ENCODE measurements around the gene S100Z. TPM values are rescaled to one million over a fixed set of nuclear protein-coding genes. Genes with fewer than 3 reads are reported as not detected.
"Not testable (repeated sequence)": the region's sequence is repeated elsewhere in the genome, so short reads cannot be mapped to it uniquely, and the experiment has no call there.

The S100Z gene
- total RNA-seq, 1 experiment from 2014 or later = not detected

DNA sequence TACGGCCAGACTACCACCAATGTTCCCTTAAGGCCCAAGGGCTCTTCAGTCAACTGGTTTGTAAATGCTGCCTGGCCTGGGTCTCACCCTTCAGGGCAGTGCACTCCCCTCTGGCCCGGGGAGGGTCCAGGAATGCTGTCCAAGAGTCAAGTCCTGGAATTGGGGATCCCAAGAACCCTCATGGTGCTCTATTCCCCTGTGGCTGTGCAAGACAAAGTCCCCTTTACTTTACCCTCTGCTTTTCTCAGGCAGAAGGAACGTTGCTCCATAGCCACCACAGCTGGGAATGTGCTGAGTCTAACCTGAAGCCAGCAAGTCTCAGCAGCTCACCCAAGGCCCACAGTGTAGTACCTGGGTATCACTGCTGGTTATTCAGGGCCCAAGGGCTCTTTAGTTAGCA lies 51.7 kb downstream of the S100Z start:
- Histone ChIP-seq H3K4me3 (ENCODE audit: low read depth in 2 of 2, low read length in 2 of 2) (no peak overlapping the region), H3K36me3 (ENCODE audit: control insufficient read depth, insufficient read depth, low read length) (no peaks in the 10 kb centered on the region), H3K9me3 (ENCODE audit: control insufficient read depth, insufficient read depth, low read depth, low read length) (peaks cover 3% of the 10 kb centered on the region; the same call in 1 of the 2 replicates), H3K4me1 (ENCODE audit: control insufficient read depth, insufficient read depth, low read length) (no peaks in the 10 kb centered on the region), H3K27ac (ENCODE audit: low read length) (no peak overlapping the region), H3K27me3 (ENCODE audit: control insufficient read depth, insufficient read depth, low read length) (no peaks in the 10 kb centered on the region)
- ATAC-seq = no peak
- in situ Hi-C loops (cut with HindIII; ENCODE audit: low pct_unique_long_range_greater_than_20kb, low sequenced_read_pairs) = no loop called here
- DNase-seq (ENCODE audit: low read depth, low spot score) = no peak
- ChIA-PET CTCF (no interaction called here), POLR2A (no interaction called here)
- intact Hi-C loops (cut with micrococcal nuclease; ENCODE audit: unreplicated experiment) = no loop called here
- no TSS peak for BruUV-seq (replicated peaks)
- TF ChIP-seq TCF7L2 (IDR thresholded peaks at IDR 0.05; ENCODE audit: low read depth, low read length) = no peak
- TF ChIP-seq POLR2AphosphoS5 (IDR thresholded peaks at IDR 0.05; ENCODE audit: low read depth, low read length) = no peak

DNA sequence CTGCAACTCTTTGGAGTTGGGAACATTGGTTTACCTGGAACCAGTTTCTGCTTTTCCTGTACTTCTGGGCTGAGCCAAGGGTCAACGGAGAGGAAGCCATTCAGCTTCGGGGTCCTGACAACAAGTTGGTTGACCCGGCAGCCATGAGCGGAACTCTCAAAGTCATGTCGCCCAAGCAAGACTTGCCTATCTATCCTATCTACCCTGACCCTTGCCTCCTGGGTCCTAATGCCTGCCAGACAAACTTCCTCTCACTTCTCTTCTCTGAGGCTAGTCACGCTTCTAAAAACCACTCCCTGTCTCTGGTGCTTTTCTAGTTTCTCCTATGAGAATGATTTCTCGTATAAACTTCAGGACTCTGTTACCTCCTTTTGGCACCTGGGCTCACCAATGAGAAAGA lies 58.4 kb downstream of the S100Z start:
- no peak overlapping the region for H3K27ac ChIP-seq (ENCODE audit: low read length)
- in situ Hi-C loops (cut with HindIII; ENCODE audit: low pct_unique_long_range_greater_than_20kb, low sequenced_read_pairs) = no loop called here
- TF ChIP-seq SIN3A (IDR thresholded peaks at IDR 0.05; ENCODE audit: borderline replicate concordance, insufficient read depth, low read depth, low read length) (no peak), TCF7L2 (IDR thresholded peaks at IDR 0.05; ENCODE audit: low read depth, low read length) (no peak), POLR2AphosphoS5 (IDR thresholded peaks at IDR 0.05; ENCODE audit: low read depth, low read length) (no peak)
- TF ChIP-seq, protein P1, sequence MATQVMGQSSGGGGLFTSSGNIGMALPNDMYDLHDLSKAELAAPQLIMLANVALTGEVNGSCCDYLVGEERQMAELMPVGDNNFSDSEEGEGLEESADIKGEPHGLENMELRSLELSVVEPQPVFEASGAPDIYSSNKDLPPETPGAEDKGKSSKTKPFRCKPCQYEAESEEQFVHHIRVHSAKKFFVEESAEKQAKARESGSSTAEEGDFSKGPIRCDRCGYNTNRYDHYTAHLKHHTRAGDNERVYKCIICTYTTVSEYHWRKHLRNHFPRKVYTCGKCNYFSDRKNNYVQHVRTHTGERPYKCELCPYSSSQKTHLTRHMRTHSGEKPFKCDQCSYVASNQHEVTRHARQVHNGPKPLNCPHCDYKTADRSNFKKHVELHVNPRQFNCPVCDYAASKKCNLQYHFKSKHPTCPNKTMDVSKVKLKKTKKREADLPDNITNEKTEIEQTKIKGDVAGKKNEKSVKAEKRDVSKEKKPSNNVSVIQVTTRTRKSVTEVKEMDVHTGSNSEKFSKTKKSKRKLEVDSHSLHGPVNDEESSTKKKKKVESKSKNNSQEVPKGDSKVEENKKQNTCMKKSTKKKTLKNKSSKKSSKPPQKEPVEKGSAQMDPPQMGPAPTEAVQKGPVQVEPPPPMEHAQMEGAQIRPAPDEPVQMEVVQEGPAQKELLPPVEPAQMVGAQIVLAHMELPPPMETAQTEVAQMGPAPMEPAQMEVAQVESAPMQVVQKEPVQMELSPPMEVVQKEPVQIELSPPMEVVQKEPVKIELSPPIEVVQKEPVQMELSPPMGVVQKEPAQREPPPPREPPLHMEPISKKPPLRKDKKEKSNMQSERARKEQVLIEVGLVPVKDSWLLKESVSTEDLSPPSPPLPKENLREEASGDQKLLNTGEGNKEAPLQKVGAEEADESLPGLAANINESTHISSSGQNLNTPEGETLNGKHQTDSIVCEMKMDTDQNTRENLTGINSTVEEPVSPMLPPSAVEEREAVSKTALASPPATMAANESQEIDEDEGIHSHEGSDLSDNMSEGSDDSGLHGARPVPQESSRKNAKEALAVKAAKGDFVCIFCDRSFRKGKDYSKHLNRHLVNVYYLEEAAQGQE (IDR thresholded peaks at IDR 0.05; ENCODE audit: insufficient read depth in 1 of 2, low read depth in 2 of 2, low read length in 1 of 2) = no peak
- TF ChIP-seq, protein P2, sequence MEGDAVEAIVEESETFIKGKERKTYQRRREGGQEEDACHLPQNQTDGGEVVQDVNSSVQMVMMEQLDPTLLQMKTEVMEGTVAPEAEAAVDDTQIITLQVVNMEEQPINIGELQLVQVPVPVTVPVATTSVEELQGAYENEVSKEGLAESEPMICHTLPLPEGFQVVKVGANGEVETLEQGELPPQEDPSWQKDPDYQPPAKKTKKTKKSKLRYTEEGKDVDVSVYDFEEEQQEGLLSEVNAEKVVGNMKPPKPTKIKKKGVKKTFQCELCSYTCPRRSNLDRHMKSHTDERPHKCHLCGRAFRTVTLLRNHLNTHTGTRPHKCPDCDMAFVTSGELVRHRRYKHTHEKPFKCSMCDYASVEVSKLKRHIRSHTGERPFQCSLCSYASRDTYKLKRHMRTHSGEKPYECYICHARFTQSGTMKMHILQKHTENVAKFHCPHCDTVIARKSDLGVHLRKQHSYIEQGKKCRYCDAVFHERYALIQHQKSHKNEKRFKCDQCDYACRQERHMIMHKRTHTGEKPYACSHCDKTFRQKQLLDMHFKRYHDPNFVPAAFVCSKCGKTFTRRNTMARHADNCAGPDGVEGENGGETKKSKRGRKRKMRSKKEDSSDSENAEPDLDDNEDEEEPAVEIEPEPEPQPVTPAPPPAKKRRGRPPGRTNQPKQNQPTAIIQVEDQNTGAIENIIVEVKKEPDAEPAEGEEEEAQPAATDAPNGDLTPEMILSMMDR (IDR thresholded peaks at IDR 0.05) = no peak
- H3K4me3 ChIP-seq (ENCODE audit: low read depth in 2 of 2, low read length in 2 of 2) = no peak overlapping the region
- no peak for DNase-seq (ENCODE audit: low read depth, low spot score)
- no TSS peak for BruUV-seq (replicated peaks)
- H3K27me3 ChIP-seq (ENCODE audit: control insufficient read depth, insufficient read depth, low read length) = no peaks in the 10 kb centered on the region
- ChIA-PET CTCF (no interaction called here), POLR2A (no interaction called here)
- no peak for ATAC-seq
- no peaks in the 10 kb centered on the region for H3K4me1 ChIP-seq (ENCODE audit: control insufficient read depth, insufficient read depth, low read length)
- no peaks in the 10 kb centered on the region for H3K36me3 ChIP-seq (ENCODE audit: control insufficient read depth, insufficient read depth, low read length)
- intact Hi-C loops (cut with micrococcal nuclease; ENCODE audit: unreplicated experiment) = no loop called here
- H3K9me3 ChIP-seq (ENCODE audit: control insufficient read depth, insufficient read depth, low read depth, low read length) = no peaks in the 10 kb centered on the region

DNA sequence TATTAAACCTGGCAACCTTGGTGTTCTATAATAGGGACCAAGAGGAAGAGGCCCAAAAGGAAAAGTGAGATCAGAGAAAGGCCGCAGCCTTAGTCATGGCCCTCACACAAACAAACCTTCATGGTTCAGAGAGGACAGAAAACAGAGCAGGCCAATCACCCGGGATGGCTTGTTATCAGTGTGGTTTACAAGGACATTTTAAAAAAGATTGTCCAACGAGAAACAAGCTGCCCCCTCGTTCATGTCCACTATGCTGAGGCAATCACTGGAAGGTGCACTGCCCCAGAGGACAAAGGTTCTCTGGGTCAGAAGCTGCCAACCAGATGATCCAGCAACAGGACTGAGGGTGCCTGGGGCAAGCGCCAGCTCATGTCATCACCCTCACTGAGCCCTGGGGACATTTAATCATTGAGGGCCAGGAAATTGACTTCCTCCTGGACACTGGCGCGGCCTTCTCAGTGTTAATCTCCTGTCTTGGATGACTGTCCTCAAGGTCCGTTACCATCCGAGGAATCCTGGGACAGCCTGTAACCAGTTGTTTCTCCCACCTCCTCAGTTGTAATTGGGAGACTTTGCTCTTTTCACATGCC lies 60.6 kb downstream of the S100Z start:
- ATAC-seq; H3K27me3 ChIP-seq (ENCODE audit: control insufficient read depth, insufficient read depth, low read length); H3K4me1 ChIP-seq (ENCODE audit: control insufficient read depth, insufficient read depth, low read length); H3K27ac ChIP-seq (ENCODE audit: low read length); intact Hi-C loops (cut with micrococcal nuclease; ENCODE audit: unreplicated experiment); H3K36me3 ChIP-seq (ENCODE audit: control insufficient read depth, insufficient read depth, low read length); POLR2A ChIA-PET; H3K9me3 ChIP-seq (ENCODE audit: control insufficient read depth, insufficient read depth, low read depth, low read length); in situ Hi-C loops (cut with HindIII; ENCODE audit: low pct_unique_long_range_greater_than_20kb, low sequenced_read_pairs); BruUV-seq (replicated peaks); H3K4me3 ChIP-seq (ENCODE audit: low read depth in 2 of 2, low read length in 2 of 2); DNase-seq (ENCODE audit: low read depth, low spot score); CTCF ChIA-PET: not testable (repeated sequence)

DNA sequence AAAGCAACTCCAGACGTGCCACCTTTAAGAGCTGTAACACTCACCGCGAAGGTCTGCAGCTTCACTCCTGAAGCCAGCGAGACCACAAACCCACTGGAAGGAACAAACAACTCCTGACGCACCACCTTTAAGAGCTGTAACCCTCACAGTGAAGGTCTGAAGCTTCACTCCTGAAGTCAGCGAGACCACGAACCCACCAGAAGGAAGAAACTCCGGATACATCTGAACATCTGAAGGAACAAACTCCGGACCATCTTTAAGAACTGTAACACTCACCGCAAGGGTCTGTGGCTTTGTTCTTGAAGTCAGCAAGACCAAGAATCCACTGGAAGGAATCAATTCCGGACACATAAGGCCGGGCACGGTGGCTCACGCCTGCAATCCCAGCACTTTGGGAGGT lies 64.9 kb downstream of the S100Z start:
- BruUV-seq (replicated peaks); H3K4me1 ChIP-seq (ENCODE audit: control insufficient read depth, insufficient read depth, low read length); H3K36me3 ChIP-seq (ENCODE audit: control insufficient read depth, insufficient read depth, low read length); intact Hi-C loops (cut with micrococcal nuclease; ENCODE audit: unreplicated experiment); ATAC-seq; in situ Hi-C loops (cut with HindIII; ENCODE audit: low pct_unique_long_range_greater_than_20kb, low sequenced_read_pairs); H3K9me3 ChIP-seq (ENCODE audit: control insufficient read depth, insufficient read depth, low read depth, low read length); CTCF ChIA-PET; H3K27ac ChIP-seq (ENCODE audit: low read length); H3K4me3 ChIP-seq (ENCODE audit: low read depth in 2 of 2, low read length in 2 of 2); POLR2A ChIA-PET; DNase-seq (ENCODE audit: low read depth, low spot score); H3K27me3 ChIP-seq (ENCODE audit: control insufficient read depth, insufficient read depth, low read length): not testable (repeated sequence)

Data from Panc1 (cell line).